Measurements from ENCODE around the gene ANO7. TPM values are rescaled to one million over a fixed set of nuclear protein-coding genes. Genes with fewer than 3 reads are reported as not detected.

The ANO7 gene
- total RNA-seq, 1 experiment from 2014 or later: 5.2 TPM

DNA sequence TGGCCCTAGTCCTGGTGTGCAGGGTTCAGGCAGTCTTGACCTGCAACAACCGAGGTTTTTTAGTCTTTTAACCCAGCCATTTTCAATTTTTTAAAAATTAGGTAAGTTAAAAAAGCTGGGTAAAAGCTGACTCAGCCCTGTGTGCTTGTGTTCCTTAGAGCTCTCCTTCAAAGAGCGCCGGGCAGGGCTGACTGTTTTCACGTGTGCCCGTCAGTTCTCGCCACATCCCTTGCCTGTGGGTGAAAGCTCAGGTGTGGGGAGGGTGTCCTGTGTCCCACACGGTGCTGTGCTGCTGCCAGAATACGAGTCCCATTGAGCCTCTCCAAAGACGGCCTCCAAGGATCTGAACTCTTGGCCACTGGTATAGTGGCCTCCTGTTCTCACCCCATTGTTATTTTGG, 5.3 kb upstream of the ANO7 start:
- no peak overlapping the region for H3K27ac Mint-ChIP-seq
- DNase-seq: no peak

More for the DNA sequence above, 5.3 kb upstream of the ANO7 start:
- H2AFZ ChIP-seq (ENCODE audit: low read length): no peak overlapping the region
- H4K91ac ChIP-seq (ENCODE audit: insufficient read length, low read depth, low read length): no peak overlapping the region
- H3K56ac ChIP-seq (ENCODE audit: insufficient read length, low read depth, low read length): no peak overlapping the region
- H3K27me3 ChIP-seq (ENCODE audit: insufficient read depth, low read length): no peaks in the 10 kb centered on the region
- H3K18ac ChIP-seq (ENCODE audit: insufficient read length, low read depth, low read length): no peak overlapping the region
- no peak overlapping the region for H4K8ac ChIP-seq (replicated peaks; ENCODE audit: insufficient read length, low read depth, low read length)
- H3K23ac ChIP-seq (ENCODE audit: insufficient read length, low read depth, low read length): no peak overlapping the region
- H2AK5ac ChIP-seq (ENCODE audit: insufficient read length, low read length): no peak overlapping the region
- no peak overlapping the region for H3K4ac ChIP-seq (ENCODE audit: low read depth, low read length)
- H2BK120ac ChIP-seq (ENCODE audit: low read depth, low read length, poor library complexity, severe bottlenecking): no peak overlapping the region
- H3K4me1 ChIP-seq (ENCODE audit: insufficient read depth, low read length): no peaks in the 10 kb centered on the region
- H3K9me3 ChIP-seq (ENCODE audit: control insufficient read depth, low read depth, low read length): no peaks in the 10 kb centered on the region
- no peak overlapping the region for H2BK15ac ChIP-seq (ENCODE audit: low read depth, low read length)
- H3K79me1 ChIP-seq (ENCODE audit: insufficient read depth, low read depth, low read length, poor library complexity, severe bottlenecking): no peaks in the 10 kb centered on the region
- H3K14ac ChIP-seq (ENCODE audit: insufficient read depth, low read length): no peak overlapping the region
- H2BK12ac ChIP-seq (ENCODE audit: insufficient read length, low read depth, low read length): no peak overlapping the region
- Mint-ChIP-seq H3K9me3 (no peaks in the 10 kb centered on the region), H3K27me3 (ENCODE audit: low read depth) (no peaks in the 10 kb centered on the region; the same call in 1 of the 2 replicates), H3K4me3 (no peak overlapping the region), H3K4me1 (peaks cover 6 to 16% of the 10 kb centered on the region in 2 experiments), H3K36me3 (ENCODE audit: insufficient read depth in 1 of 3, low read depth in 3 of 3) (peaks cover 0 to 8% (median 0%) of the 10 kb centered on the region in 3 experiments; a peak in 1 of 7 replicates)
- no peak overlapping the region for H2BK5ac ChIP-seq (ENCODE audit: insufficient read length, low read length)
- H3K79me2 ChIP-seq (ENCODE audit: insufficient read depth, low read length): no peaks in the 10 kb centered on the region
- no peak overlapping the region for H3K27ac ChIP-seq (ENCODE audit: insufficient read length, low read depth, low read length)
- no peaks in the 10 kb centered on the region for H4K20me1 ChIP-seq (ENCODE audit: control insufficient read depth, insufficient read depth, insufficient read length)
- WGBS (ENCODE audit: extremely low coverage, insufficient read length, low lambda C conversion rate): no CpG with 5 or more reads among the region's 9 CpGs
- H3K23me2 ChIP-seq (ENCODE audit: insufficient read length, low read depth, low read length, poor library complexity, severe bottlenecking): no peaks in the 10 kb centered on the region
- no peak overlapping the region for H3K9ac ChIP-seq (ENCODE audit: extremely low read depth, insufficient read length, low read length)
- H4K5ac ChIP-seq (ENCODE audit: insufficient read length, low read depth, low read length): no peak overlapping the region
- no peak overlapping the region for H3K4me2 ChIP-seq (ENCODE audit: insufficient read depth, insufficient read length, low read length)
- no peak for TF ChIP-seq CTCF (conservative IDR thresholded peaks at IDR 0.05)
- no peak overlapping the region for H2BK20ac ChIP-seq (ENCODE audit: low read depth, low read length, poor library complexity, severe bottlenecking)
- H3T11ph ChIP-seq (ENCODE audit: low read length): no peak overlapping the region
